Parathyroid adenoma (tissue), 2 donors: ENCODE data around the gene SGCA.
A peak's percentile ranks its signal among the peaks of the same experiment; 100 is the strongest.

Experiments
- H2AFZ ChIP-seq: fragments of 300-600 bp; sonication (generic); one replicate; pipeline ENCODE4 v1.7.0; 2017; ENCODE audit warnings: antibody characterized with exemption, mild to moderate bottlenecking
- H3K27ac ChIP-seq: fragments of 300-600 bp; sonication (generic); one replicate; pipeline ENCODE4 v1.7.0; 2017
- H3K27me3 ChIP-seq: fragments of 300-600 bp; sonication (generic); one replicate; pipeline ENCODE4 v1.7.0; 2017; ENCODE audit warnings: low read length; ENCODE audit not compliant: control insufficient read depth, insufficient read depth
- H3K36me3 ChIP-seq: fragments of 300-600 bp; sonication (generic); one replicate; pipeline ENCODE4 v1.7.0; 2017; ENCODE audit warnings: low read length; ENCODE audit not compliant: control insufficient read depth, insufficient read depth
- H3K4me1 ChIP-seq: fragments of 300-600 bp; sonication (generic); one replicate; pipeline ENCODE4 v1.7.0; 2017; ENCODE audit warnings: control low read depth
- H3K4me2 ChIP-seq: fragments of 300-600 bp; sonication (generic); one replicate; pipeline ENCODE4 v1.7.0; 2017; ENCODE audit warnings: low read length
- H3K4me3 ChIP-seq: fragments of 300-600 bp; sonication (generic); one replicate; pipeline ENCODE4 v1.7.0; 2017; ENCODE audit warnings: low read depth, low read length
- H3K79me2 ChIP-seq: fragments of 300-600 bp; sonication (generic); one replicate; pipeline ENCODE4 v1.7.0; 2017; ENCODE audit warnings: control low read depth
- H3K9ac ChIP-seq: fragments of 300-600 bp; sonication (generic); one replicate; pipeline ENCODE4 v1.7.0; 2017; ENCODE audit warnings: mild to moderate bottlenecking
- H3K9me3 ChIP-seq: fragments of 300-600 bp; sonication (generic); one replicate; pipeline ENCODE4 v1.7.0; 2017; ENCODE audit warnings: low read length; ENCODE audit not compliant: control insufficient read depth
- TF ChIP-seq, protein P1 (sequence below): fragments of 300-600 bp; sonication (generic); IDR thresholded peaks from one replicate; pipeline ENCODE4 v1.7.0; 2017; ENCODE audit warnings: antibody characterized with exemption, mild to moderate bottlenecking
- donor health status: primary hyperparathyroidism.

Gene SGCA

DNA sequence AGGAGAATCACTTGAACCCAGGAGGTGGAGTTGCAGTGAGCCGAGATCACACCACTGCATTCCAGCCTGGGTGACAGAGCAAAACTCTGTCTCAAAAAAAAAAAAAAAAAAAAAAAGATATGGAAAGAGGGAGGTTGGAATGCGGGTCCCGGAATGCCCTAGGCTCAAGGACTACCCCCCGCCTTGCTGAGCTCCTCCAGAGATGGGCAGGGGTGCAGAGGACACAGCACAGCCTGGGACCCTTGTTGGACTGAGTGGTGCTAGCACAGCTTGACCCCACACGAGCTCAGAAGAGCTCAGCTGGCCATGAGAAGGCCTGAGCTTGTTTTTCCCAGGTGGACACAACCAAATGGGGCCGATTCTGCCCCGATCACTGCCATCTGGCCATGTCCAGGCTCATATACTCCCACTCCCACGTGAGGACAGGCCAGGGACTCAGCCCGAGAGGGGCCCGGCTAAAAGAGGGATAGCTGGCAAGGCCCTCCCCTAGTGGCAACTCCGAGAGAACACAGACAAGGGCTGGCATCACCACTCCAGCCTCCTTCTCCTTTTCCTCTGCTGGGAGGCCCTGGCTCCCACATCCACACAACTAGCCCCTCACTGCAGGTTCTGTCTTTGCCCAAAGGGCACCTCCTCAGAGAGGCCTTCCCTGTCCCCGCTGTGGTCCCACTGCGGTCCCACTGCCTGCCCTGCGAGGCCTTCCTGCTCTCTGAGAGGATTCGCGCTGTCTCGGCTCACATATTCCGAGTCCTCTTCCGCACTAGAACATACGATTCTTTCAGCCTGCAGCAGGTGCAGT, 11.0 kb downstream of the SGCA start:
- Histone ChIP-seq H3K79me2 (no peaks in the 10 kb centered on the region), H3K27ac (no peak overlapping the region), H3K9me3 (no peaks in the 10 kb centered on the region), H2AFZ (no peak overlapping the region), H3K4me3 (no peak overlapping the region), H3K27me3 (no peaks in the 10 kb centered on the region), H3K4me2 (no peak overlapping the region), H3K36me3 (no peaks in the 10 kb centered on the region), H3K4me1 (peaks cover 7% of the 10 kb centered on the region), H3K9ac (no peak overlapping the region)
- TF ChIP-seq, protein P1, sequence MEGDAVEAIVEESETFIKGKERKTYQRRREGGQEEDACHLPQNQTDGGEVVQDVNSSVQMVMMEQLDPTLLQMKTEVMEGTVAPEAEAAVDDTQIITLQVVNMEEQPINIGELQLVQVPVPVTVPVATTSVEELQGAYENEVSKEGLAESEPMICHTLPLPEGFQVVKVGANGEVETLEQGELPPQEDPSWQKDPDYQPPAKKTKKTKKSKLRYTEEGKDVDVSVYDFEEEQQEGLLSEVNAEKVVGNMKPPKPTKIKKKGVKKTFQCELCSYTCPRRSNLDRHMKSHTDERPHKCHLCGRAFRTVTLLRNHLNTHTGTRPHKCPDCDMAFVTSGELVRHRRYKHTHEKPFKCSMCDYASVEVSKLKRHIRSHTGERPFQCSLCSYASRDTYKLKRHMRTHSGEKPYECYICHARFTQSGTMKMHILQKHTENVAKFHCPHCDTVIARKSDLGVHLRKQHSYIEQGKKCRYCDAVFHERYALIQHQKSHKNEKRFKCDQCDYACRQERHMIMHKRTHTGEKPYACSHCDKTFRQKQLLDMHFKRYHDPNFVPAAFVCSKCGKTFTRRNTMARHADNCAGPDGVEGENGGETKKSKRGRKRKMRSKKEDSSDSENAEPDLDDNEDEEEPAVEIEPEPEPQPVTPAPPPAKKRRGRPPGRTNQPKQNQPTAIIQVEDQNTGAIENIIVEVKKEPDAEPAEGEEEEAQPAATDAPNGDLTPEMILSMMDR: no peak

GRCh38 chr17:50177476-50177875, 11.7 kb downstream of the SGCA start:
- no peaks in the 10 kb centered on the region for H3K79me2 ChIP-seq
- H3K9me3 ChIP-seq: no peaks in the 10 kb centered on the region
- no peaks in the 10 kb centered on the region for H3K27me3 ChIP-seq
- peaks cover 7% of the 10 kb centered on the region for H3K4me1 ChIP-seq
- TF ChIP-seq, protein P1: no peak
- no peak overlapping the region for H3K4me2 ChIP-seq
- no peak overlapping the region for H3K4me3 ChIP-seq
- peak overlapping the region; percentile 44 for H3K27ac ChIP-seq
- H2AFZ ChIP-seq: peak overlapping the region; percentile 83
- H3K36me3 ChIP-seq: no peaks in the 10 kb centered on the region
- H3K9ac ChIP-seq: no peak overlapping the region

DNA sequence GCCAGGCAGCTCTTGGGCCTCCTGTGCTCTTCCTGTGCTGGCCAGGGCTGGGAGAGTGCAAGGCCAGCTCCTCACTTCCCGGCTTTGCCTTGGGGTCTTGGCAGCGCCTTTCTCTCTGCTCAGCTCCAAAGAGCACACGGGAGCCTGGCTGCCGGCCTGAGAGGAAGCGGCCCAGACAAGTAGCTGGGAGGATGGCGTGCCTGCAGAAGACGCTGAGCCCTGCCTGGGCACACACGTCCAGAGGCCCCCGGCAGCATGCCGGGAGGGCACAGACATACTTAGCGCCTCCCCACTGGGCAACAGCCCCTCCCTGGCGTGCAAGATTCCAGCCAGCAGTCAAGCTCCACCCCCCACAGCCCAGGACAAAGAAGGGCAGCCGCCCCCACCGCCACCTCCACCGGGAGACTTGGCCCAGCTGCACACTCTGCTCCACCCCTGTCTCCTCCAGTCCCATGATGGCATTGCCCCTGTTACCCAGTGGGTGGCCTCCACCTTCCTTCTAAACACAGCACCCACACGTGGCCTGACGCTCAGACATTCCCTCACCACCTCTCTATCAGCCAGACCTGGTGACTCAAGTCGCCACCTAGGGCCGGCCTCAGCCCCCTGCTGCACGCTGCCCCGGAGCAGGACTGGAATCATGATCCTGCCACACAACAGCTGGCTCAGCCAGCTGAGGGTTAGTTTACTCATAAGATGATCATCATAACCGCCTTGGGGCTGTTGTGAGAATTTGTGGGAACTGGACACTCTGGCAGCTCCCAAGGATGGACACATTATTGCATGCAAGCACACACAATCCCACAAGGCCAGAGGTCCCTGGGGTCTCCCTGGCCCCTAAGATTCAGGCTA, 12.4 kb downstream of the SGCA start:
- H3K4me3 ChIP-seq: no peak overlapping the region
- H3K79me2 ChIP-seq: no peaks in the 10 kb centered on the region
- H2AFZ ChIP-seq: peak overlapping the region; percentile 83
- H3K36me3 ChIP-seq: no peaks in the 10 kb centered on the region
- H3K27ac ChIP-seq: peak overlapping the region; percentile 44
- H3K4me2 ChIP-seq: peak overlapping the region; percentile 24
- TF ChIP-seq, protein P1: peak; percentile 61
- no peak overlapping the region for H3K9ac ChIP-seq
- H3K27me3 ChIP-seq: no peaks in the 10 kb centered on the region
- H3K9me3 ChIP-seq: no peaks in the 10 kb centered on the region
- H3K4me1 ChIP-seq: peaks cover 7% of the 10 kb centered on the region

DNA sequence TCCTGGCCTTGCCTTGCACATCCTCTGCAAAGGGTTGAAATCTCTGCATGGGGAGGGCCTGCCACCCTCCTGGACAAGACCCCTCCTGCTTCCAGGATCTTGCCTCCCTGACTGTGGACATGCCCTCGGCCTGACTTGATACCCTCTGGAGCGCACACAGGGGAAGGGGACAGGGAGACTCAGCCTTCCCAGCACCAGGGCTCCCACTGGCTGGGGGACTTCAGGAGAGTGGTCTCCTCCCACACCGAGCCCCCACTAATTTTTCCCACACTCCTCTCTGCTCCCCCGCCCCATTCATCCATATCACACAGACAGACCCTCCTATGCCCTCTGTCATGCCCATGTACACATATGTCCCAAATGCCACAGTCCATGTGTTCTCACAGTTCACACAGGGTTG, 14.3 kb downstream of the SGCA start:
- no peak overlapping the region for H3K4me3 ChIP-seq
- no peaks in the 10 kb centered on the region for H3K36me3 ChIP-seq
- H2AFZ ChIP-seq: no peak overlapping the region
- H3K4me1 ChIP-seq: peaks cover 7% of the 10 kb centered on the region
- no peak overlapping the region for H3K27ac ChIP-seq
- H3K79me2 ChIP-seq: no peaks in the 10 kb centered on the region
- no peaks in the 10 kb centered on the region for H3K27me3 ChIP-seq
- no peaks in the 10 kb centered on the region for H3K9me3 ChIP-seq
- TF ChIP-seq, protein P1: no peak
- H3K4me2 ChIP-seq: no peak overlapping the region
- H3K9ac ChIP-seq: no peak overlapping the region
